Fibroblast of pulmonary artery (primary cell): ENCODE data around the gene TCTN1.
"Not testable (repeated sequence)": the region's sequence is repeated elsewhere in the genome, so short reads cannot be mapped to it uniquely, and the experiment has no call there.

Experiments
- DNase-seq: peaks from one replicate; pipeline ENCODE4 v3.0.0-alpha.2; 2010; ENCODE audit warnings: low read depth
- H3K4me3 ChIP-seq: replicated peaks from 2 replicates; pipeline ENCODE4 v1.5.1; 2011; ENCODE audit warnings: low read depth, mild to moderate bottlenecking, control low read depth, low read length, moderate library complexity
- CTCF ChIP-seq: IDR thresholded peaks from 2 replicates; pipeline ENCODE4 v1.5.1; 2011; ENCODE audit warnings: mild to moderate bottlenecking, control low read depth, low read length, inconsistent platforms; ENCODE audit errors: missing control alignments

Gene TCTN1

GRCh38 chr12:110639336-110640141, 25.6 kb downstream of the TCTN1 start:
- DNase-seq, result peak; percentile 68
- no peak overlapping the region for H3K4me3 ChIP-seq
- TF ChIP-seq CTCF, result no peak

GRCh38 chr12:110640275-110641025, 26.5 kb downstream of the TCTN1 start:
- no peak overlapping the region for H3K4me3 ChIP-seq

GRCh38 chr12:110641521-110641920, 27.6 kb downstream of the TCTN1 start:
- peak; percentile 45 for DNase-seq
- no peak overlapping the region for H3K4me3 ChIP-seq
- TF ChIP-seq CTCF, result no peak

More at GRCh38 chr12:110640275-110641025, 26.5 kb downstream of the TCTN1 start:
- no peak for DNase-seq
- TF ChIP-seq CTCF, result no peak

- DNase-seq, result no peak
- no peak for TF ChIP-seq CTCF
- no peak overlapping the region for H3K4me3 ChIP-seq
Measured at GRCh38 chr12:110647631-110648040, 33.7 kb downstream of the TCTN1 start.

GRCh38 chr12:110649341-110649847, 35.5 kb downstream of the TCTN1 start:
- no peak for TF ChIP-seq CTCF

GRCh38 chr12:110654238-110654637, 40.3 kb downstream of the TCTN1 start:
- not testable (repeated sequence) for DNase-seq, H3K4me3 ChIP-seq

More at GRCh38 chr12:110649341-110649847, 35.5 kb downstream of the TCTN1 start:
- H3K4me3 ChIP-seq, result no peak overlapping the region
- DNase-seq, result peak; percentile 7

- DNase-seq, result no peak
- TF ChIP-seq CTCF, result no peak
- H3K4me3 ChIP-seq, result no peak overlapping the region
Measured at GRCh38 chr12:110656071-110656655, 42.2 kb downstream of the TCTN1 start.
